Stimulated activated CD8-positive, alpha-beta memory T cell treated with anti-CD3 and anti-CD28 coated beads, Interleukin-2, amount 100 ng/mL, for 1 hour (primary cell): ENCODE measurements around the gene ZMYND11.

Source experiments
- DNase-seq, 2 donors: peaks; one replicate each; pipeline ENCODE4 v3.0.0-alpha.2; 2020; ENCODE audit warnings: low read depth in 2 of 2

The ZMYND11 gene

GRCh38 chr10:135132-135600 is at the start of gene ZMYND11:
TSS of gene ZMYND11 (plus strand) at chr10:135455. CDS start at chr10:180013, 44,558 bp downstream.
- DNase-seq: peak; percentile 32 to 50

- DNase-seq: no peak
Measured at GRCh38 chr10:86031-86430, 49.2 kb upstream of the ZMYND11 start.

- DNase-seq: no peak
Measured at GRCh38 chr10:87177-88080, 47.8 kb upstream of the ZMYND11 start.

- no peak for DNase-seq
Measured at GRCh38 chr10:88253-88652, 47.0 kb upstream of the ZMYND11 start.

GRCh38 chr10:89248-89647 is 46.0 kb upstream of the ZMYND11 start:
- no peak for DNase-seq

- DNase-seq: no peak
Measured at GRCh38 chr10:90161-90560, 45.1 kb upstream of the ZMYND11 start.

GRCh38 chr10:91313-91712 is 43.9 kb upstream of the ZMYND11 start:
- no peak for DNase-seq

GRCh38 chr10:92153-92552 is 43.1 kb upstream of the ZMYND11 start:
- no peak for DNase-seq

GRCh38 chr10:92846-93245 is 42.4 kb upstream of the ZMYND11 start:
- DNase-seq: no peak

- no peak for DNase-seq
Measured at GRCh38 chr10:94613-95012, 40.6 kb upstream of the ZMYND11 start.

GRCh38 chr10:95356-96115 is 39.7 kb upstream of the ZMYND11 start:
- DNase-seq: no peak

- DNase-seq: no peak
Measured at GRCh38 chr10:96466-96865, 38.8 kb upstream of the ZMYND11 start.

- no peak for DNase-seq
Measured at GRCh38 chr10:104416-104815, 30.8 kb upstream of the ZMYND11 start.

GRCh38 chr10:104862-105565 is 30.2 kb upstream of the ZMYND11 start:
- DNase-seq: no peak

GRCh38 chr10:105806-106205 is 29.4 kb upstream of the ZMYND11 start:
- no peak for DNase-seq

GRCh38 chr10:106740-107139 is 28.5 kb upstream of the ZMYND11 start:
- no peak for DNase-seq

- no peak for DNase-seq
Measured at GRCh38 chr10:112246-112645, 23.0 kb upstream of the ZMYND11 start.

GRCh38 chr10:124874-125273 is 10.4 kb upstream of the ZMYND11 start:
- no peak for DNase-seq

GRCh38 chr10:127612-128432 is 7.4 kb upstream of the ZMYND11 start:
- DNase-seq: no peak

- no peak for DNase-seq
Measured at GRCh38 chr10:129810-130209, 5.4 kb upstream of the ZMYND11 start.
